IPS-18c (cell line): Measurements from ENCODE around the gene SNX32.

Source experiments
- H3K4me3 ChIP-seq: 2 replicates; pipeline ENCODE4 v1.7.0; 2013; ENCODE audit warnings: low read depth, mild to moderate bottlenecking, low read length, moderate library complexity; ENCODE audit not compliant: insufficient read depth
- H3K9me3 ChIP-seq: one replicate; pipeline ENCODE4 v1.6.1; 2013; ENCODE audit warnings: mild to moderate bottlenecking, low read length, moderate library complexity; ENCODE audit not compliant: control insufficient read depth, insufficient read depth

The SNX32 gene

GRCh38 chr11:65870307-65870658 lies 36.5 kb downstream of the SNX32 start:
- H3K9me3 ChIP-seq: no peaks in the 10 kb centered on the region
- no peak overlapping the region for H3K4me3 ChIP-seq

DNA sequence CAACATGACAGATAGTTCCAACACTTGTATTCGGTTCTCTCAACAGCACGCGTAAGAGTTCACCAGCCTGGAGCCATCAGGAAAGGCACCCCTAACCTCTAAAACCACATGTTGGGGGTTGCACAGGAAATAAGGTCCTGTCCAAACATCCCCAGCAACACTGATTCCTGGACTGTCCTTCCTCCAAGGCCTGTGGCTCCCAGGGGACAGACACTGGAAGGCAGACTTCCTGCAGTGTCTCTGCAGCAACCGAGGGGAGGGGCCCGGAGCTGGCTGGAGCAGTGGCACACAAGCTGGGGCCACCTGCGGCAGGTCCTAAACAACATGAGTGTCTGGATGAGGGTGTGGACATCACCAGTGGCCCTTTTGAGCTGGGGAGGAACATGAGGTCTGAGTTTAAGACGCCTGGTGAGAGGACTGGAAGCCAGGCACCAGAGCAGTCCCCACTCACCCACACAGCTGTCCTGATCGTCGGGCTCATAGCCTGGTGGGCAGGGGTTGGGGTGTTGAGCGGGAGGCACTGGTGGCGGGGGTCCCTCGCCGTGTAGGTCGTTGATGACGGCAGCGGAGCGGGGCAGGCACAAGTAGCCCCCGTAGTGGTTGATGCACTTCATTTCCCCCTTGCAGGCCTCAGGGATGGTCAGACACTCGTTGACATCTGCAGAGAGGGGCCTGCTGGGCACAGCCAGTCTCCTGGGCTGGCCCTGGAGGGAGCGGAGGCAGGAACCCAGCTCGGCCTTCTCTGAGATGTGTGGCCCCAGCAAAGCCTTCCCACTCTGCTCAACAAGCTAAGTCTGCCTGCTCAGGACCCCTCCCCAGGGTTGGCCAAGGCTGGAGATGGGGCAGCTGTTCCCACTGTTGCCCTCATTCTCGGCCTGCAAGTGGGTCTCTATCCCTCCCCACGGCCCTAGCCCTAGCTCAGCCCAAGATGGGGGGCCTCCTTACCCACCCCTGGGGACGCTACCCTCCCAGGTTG lies 37.2 kb downstream of the SNX32 start:
- Histone ChIP-seq H3K9me3 (no peaks in the 10 kb centered on the region), H3K4me3 (no peak overlapping the region)

DNA sequence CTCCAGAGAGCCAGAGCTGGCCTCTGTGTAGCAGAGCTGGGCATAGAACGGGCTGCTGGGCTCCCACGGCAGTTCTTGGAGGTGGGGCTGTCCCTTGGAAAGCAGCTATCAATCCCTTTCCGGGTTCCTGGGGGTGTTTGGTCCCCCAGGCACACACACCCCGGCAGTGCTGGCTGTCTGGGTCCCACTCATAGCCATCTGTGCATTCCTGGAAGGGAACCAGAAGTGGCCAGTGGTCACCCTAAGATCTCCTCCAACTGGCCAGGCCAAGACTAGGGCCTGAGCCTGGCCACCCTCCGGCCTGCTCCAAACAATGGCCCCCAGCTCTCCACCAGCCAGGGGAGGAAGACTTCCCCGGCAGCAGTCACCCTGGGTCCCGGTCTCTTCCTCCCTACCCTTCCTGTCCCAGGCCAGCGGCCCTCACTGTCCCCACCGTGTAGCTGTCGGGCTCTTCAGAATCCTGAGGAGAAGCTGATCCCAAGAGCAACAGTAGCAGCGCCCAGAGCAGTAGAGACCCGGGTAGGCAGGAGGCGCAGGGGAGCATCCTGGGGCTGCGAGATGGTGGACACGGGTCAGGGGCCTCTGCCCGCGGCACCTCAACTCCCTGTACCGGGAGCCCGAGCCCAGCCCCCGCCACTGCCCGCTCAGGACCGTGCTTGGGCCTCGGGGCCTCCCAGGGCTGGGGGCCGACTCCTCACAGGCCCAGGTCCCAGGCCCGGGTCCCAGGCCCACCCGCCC lies 38.2 kb downstream of the SNX32 start:
- Histone ChIP-seq H3K9me3 (no peaks in the 10 kb centered on the region), H3K4me3 (peak overlapping the region; percentile 46)

GRCh38 chr11:65872586-65873317 lies 39.0 kb downstream of the SNX32 start, which contains the start of gene EFEMP2:
Gene EFEMP2, minus strand, starts transcription at chr11:65872800. Its CDS starts 446 bp downstream, at chr11:65872354.
- Histone ChIP-seq H3K4me3 (peak within 1 kb of the TSS; percentile 71), H3K9me3 (no peaks in the 10 kb centered on the region)

DNA sequence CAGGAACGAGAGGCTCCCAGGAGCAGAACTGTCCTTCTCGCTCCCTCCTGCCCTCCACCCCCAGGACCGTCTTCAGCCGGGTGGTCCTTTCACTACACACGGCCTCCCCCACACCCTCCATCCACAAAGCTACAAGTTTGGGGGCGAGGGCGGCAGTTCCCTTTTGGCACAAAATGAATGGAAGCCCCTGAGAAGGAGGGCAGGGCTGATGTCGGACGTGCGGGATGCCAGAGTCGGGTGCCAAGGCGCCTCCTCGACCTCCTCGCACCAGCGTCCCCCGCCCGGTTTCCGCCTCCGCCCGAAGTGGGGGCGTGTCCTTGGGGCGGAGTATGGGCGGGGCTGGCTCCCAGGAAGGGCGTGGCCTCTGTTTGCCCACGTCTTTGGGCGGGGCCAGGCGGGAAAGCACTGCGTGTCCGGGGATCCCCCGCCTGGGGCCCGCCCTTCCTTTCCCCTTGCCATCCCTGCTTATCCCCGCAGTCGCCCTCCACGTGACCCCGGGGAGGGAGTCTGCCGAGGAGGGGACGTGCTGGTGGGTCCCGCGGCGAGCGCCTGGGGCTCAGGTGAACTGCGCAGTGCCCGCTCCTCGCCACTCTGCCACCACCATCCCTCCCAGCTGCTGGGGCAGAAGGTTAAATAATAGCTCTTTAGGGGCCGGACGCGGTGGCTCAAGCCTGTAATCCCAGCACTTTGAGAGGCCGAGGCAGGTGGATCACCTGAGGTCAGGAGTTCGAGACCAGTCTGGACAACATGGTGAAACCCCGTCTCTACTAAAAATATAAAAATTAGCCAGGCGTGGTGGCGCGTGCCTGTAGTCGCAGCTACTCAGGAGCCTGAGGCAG lies 39.8 kb downstream of the SNX32 start:
- Histone ChIP-seq H3K4me3 (peak overlapping the region; percentile 71), H3K9me3 (no peaks in the 10 kb centered on the region)

GRCh38 chr11:65879617-65880016 lies 45.9 kb downstream of the SNX32 start, which contains the start of gene CTSW:
Gene CTSW, plus strand, starts transcription at chr11:65879837. Its CDS starts 18 bp downstream, at chr11:65879855.
- no peak within 1 kb of the TSS for H3K4me3 ChIP-seq
- no peaks in the 10 kb centered on the region for H3K9me3 ChIP-seq

DNA sequence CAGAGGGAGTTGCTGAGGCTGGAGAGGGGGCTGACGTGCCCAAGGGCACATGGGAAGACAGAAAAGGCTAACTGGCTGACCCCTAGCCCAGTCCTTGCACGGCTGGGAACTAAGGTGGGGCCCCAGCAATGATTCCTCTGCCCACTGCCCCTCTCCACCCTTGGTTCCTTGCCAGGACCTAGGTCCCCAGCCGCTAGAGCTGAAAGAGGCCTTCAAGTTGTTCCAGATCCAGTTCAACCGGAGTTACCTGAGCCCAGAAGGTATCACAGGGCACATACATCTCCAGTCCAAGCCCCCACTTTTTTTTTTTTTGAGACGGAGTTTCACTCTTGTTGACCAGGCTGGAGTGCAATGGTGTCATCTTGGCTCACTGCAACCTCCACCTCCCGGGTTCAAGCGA lies 46.3 kb downstream of the SNX32 start:
- no peaks in the 10 kb centered on the region for H3K9me3 ChIP-seq
- no peak overlapping the region for H3K4me3 ChIP-seq

DNA sequence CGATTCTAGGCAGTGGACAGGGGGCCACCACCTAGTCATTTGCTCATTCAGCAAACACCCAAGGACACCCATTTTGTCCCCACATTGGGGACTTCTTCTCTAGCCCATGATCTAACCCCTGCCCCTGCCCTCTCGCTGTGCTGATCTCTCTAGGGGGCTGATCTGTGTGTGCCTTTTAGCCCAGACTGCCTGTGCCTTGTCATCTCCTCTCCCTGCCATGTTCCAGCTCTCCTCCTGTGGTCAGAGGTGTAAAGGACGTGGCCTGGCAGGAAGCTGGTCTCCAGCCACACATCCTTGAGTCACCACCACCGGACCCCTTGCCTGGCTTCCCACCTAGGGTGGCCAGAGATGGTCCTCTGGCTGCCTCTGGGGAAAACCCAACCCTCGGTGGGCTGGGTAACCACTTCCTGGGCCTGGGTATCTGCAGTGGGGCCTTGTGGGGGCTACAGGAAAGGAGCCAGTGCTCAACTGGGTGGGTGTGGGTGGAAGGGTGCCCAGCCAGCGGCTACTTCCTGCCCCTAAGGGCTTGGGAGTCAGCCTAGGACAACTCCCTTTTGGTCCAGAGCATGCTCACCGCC lies 47.2 kb downstream of the SNX32 start:
- no peaks in the 10 kb centered on the region for H3K9me3 ChIP-seq

GRCh38 chr11:65882120-65883057 lies 48.6 kb downstream of the SNX32 start:
- no peak overlapping the region for H3K4me3 ChIP-seq
- H3K9me3 ChIP-seq: no peaks in the 10 kb centered on the region

More for the DNA sequence above, 47.2 kb downstream of the SNX32 start:
- no peak overlapping the region for H3K4me3 ChIP-seq

- Histone ChIP-seq H3K4me3 (no peak overlapping the region; the same call in 1 of the 2 replicates), H3K9me3 (no peaks in the 10 kb centered on the region)
Observed at GRCh38 chr11:65883058-65883761, 49.4 kb downstream of the SNX32 start.

DNA sequence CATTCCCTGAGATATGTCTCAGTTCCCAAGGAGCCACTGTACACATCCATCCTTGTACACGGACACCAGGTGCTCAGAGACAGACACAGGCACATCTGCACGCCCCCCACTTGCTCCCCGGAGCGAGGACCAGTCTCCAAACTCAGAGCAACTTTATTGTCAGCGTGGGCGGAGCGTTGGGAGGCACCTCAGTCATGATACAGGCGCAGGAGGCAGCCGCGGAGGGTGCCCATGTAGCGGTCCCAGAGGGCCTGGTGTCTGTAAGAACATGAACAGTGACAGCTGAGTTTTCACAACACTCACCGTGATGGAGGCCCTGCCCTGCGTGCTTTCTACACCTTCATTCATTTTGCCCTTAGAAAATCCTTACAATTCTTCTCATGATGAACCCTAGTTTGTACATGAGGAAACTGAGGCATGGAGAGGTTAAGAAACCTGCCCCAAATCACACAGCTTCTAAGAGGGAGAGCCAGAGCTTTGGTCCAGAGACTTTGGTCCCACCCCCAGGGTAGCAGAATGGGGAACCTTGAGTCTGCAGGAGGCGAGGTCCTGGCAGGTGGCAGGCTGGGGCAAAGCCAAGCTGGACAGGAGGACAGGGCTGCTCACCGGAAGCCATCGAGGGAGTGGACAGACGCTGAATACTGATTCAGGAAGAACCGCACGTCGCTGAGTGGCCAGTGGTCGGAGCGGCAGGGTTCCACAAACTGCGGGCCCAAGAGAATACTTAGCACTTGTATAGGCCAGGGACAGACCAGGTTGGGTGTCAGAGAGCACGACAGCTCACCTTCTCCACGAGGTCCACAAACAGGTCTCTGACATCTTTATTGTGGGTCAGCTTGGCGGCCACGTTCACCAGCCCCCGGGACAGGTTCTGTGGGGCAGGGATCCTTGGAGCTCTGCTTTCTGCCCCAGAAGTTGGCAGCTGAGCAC lies 50.3 kb downstream of the SNX32 start:
- no peak overlapping the region for H3K4me3 ChIP-seq
- H3K9me3 ChIP-seq: no peaks in the 10 kb centered on the region

GRCh38 chr11:65884716-65885092 lies 50.9 kb downstream of the SNX32 start:
- Histone ChIP-seq H3K4me3 (no peak overlapping the region), H3K9me3 (no peaks in the 10 kb centered on the region)

- no peak overlapping the region for H3K4me3 ChIP-seq
Observed at GRCh38 chr11:65885231-65885630, 51.5 kb downstream of the SNX32 start.

More at GRCh38 chr11:65885231-65885630, 51.5 kb downstream of the SNX32 start:
- no peaks in the 10 kb centered on the region for H3K9me3 ChIP-seq
